MCF 10A (cell line): Measurements from ENCODE around the gene KLK11. TPM values are rescaled to one million over a fixed set of nuclear protein-coding genes. Genes with fewer than 3 reads are reported as not detected.

Experiments used
- BruUV-seq: library from RNA; stranded (reverse); fragments of 400-500 nt; replicated peaks from 2 replicates; lab custom pipeline; 2021; lab: Mats Ljungman, UMichigan
- CTCF ChIA-PET: fragments of 300-600 bp; sonication (Branson Sonifier 250); formaldehyde crosslinking; extraction: SDS; loops from one replicate; lab custom pipeline; 2021; ENCODE audit warnings: antibody characterized with exemption, inconsistent platforms; lab: Yijun Ruan, JAX
- POLR2A ChIA-PET: fragments of 300-600, 350-650 bp; sonication (Branson Sonifier 250); formaldehyde crosslinking; extraction: SDS; loops from one replicate; lab custom pipeline; 2020; ENCODE audit warnings: antibody characterized with exemption, inconsistent platforms; lab: Yijun Ruan, JAX
- DNase-seq: peaks from one replicate; pipeline ENCODE4 v3.0.0-alpha.2; 2018; ENCODE audit not compliant: unreplicated experiment
- H3K27ac Mint-ChIP-seq: one replicate; pipeline ENCODE4 v1.8.0; 2022; ENCODE audit warnings: mild to moderate bottlenecking, low read depth, mixed read lengths; ENCODE audit not compliant: unreplicated experiment
- H3K27me3 Mint-ChIP-seq: one replicate; pipeline ENCODE4 v1.8.0; 2022; ENCODE audit warnings: mixed read lengths; ENCODE audit not compliant: insufficient read depth, unreplicated experiment
- H3K36me3 Mint-ChIP-seq: one replicate; pipeline ENCODE4 v1.8.0; 2022; ENCODE audit warnings: mild to moderate bottlenecking, moderate library complexity, mixed read lengths; ENCODE audit not compliant: insufficient read depth, unreplicated experiment
- H3K4me1 Mint-ChIP-seq: one replicate; pipeline ENCODE4 v1.8.0; 2022; ENCODE audit warnings: mixed read lengths; ENCODE audit not compliant: insufficient read depth, unreplicated experiment
- H3K4me3 Mint-ChIP-seq: one replicate; pipeline ENCODE4 v1.8.0; 2022; ENCODE audit warnings: mild to moderate bottlenecking, moderate library complexity, mixed read lengths; ENCODE audit not compliant: unreplicated experiment
- H3K9me3 Mint-ChIP-seq: one replicate; pipeline ENCODE4 v1.8.0; 2022; ENCODE audit warnings: mixed read lengths; ENCODE audit not compliant: unreplicated experiment
- CTCF ChIP-seq: fragments of 200-600 bp; IDR thresholded peaks from one replicate; pipeline ENCODE4 v1.8.0; 2022; ENCODE audit warnings: antibody characterized with exemption, mild to moderate bottlenecking; ENCODE audit not compliant: unreplicated experiment
- intact Hi-C: fragments of 100-400 bp; cut with micrococcal nuclease; formaldehyde crosslinking; loops from 2 replicates; pipeline ENCODE4 v1.14.1; 2022
- total RNA-seq: library from RNA; stranded (reverse); gene quantifications from 2 replicates; pipeline ENCODE4 v1.2.3, GENCODE V29; 2022

KLK11 gene
- total RNA-seq, 1 experiment from 2014 or later = not detected

- Mint-ChIP-seq H3K27me3 (peaks cover 18% of the 10 kb centered on the region), H3K4me3 (no peak overlapping the region), H3K4me1 (peaks cover 6% of the 10 kb centered on the region), H3K27ac (no peak overlapping the region), H3K36me3 (no peaks in the 10 kb centered on the region), H3K9me3 (no peaks in the 10 kb centered on the region)
- no peak for TF ChIP-seq CTCF
- intact Hi-C loops = no loop called here
- ChIA-PET CTCF (interaction anchor here (1.0 kb wide), 1 partner anchor 40 kb away, joined by 3 read pairs; no protein-coding TSS in a partner anchor), POLR2A (no interaction called here)
- no TSS peak for BruUV-seq
- DNase-seq = no peak
These were observed 44.7 kb downstream of the KLK11 start for GRCh38 chr19:50981587-50982146.

- CTCF ChIA-PET = interaction anchor here (0.6 to 1.2 kb wide), 2 partner anchors 8 to 11 kb away, joined by 4 to 7 read pairs; no protein-coding TSS in a partner anchor
- Mint-ChIP-seq H3K36me3 (no peaks in the 10 kb centered on the region), H3K4me3 (no peak overlapping the region), H3K27ac (no peak overlapping the region), H3K9me3 (no peaks in the 10 kb centered on the region), H3K4me1 (peaks cover 6% of the 10 kb centered on the region), H3K27me3 (peaks cover 18% of the 10 kb centered on the region)
- BruUV-seq = no TSS peak
- DNase-seq = no peak
- TF ChIP-seq CTCF = no peak
- intact Hi-C loops = no loop called here
- POLR2A ChIA-PET = interaction anchor here (0.9 kb wide), 1 partner anchor 21 kb away, joined by 4 read pairs; the partner anchor contains the start of gene KLK8
These were observed 46.2 kb downstream of the KLK11 start for GRCh38 chr19:50980208-50980607.

GRCh38 chr19:50979758-50980157 is 46.7 kb downstream of the KLK11 start:
- no TSS peak for BruUV-seq
- Mint-ChIP-seq H3K4me1 (peaks cover 6% of the 10 kb centered on the region), H3K9me3 (no peaks in the 10 kb centered on the region), H3K27ac (no peak overlapping the region), H3K4me3 (no peak overlapping the region), H3K36me3 (no peaks in the 10 kb centered on the region), H3K27me3 (peaks cover 18% of the 10 kb centered on the region)
- POLR2A ChIA-PET = interaction anchor here (0.9 kb wide), 1 partner anchor 21 kb away, joined by 4 read pairs; the partner anchor contains the start of gene KLK8
- intact Hi-C loops = no loop called here
- DNase-seq = no peak
- no peak for TF ChIP-seq CTCF
- CTCF ChIA-PET = interaction anchor here (1.2 kb wide), 1 partner anchor 8 kb away, joined by 7 read pairs; no protein-coding TSS in a partner anchor

- no peaks in the 10 kb centered on the region for H3K9me3 Mint-ChIP-seq
- no peak overlapping the region for H3K27ac Mint-ChIP-seq
- DNase-seq = peak; percentile 16
- peaks cover 18% of the 10 kb centered on the region for H3K27me3 Mint-ChIP-seq
- H3K4me1 Mint-ChIP-seq = peaks cover 6% of the 10 kb centered on the region
- H3K4me3 Mint-ChIP-seq = no peak overlapping the region
- CTCF ChIA-PET = interaction anchor here (1.2 kb wide), 1 partner anchor 9 kb away, joined by 7 read pairs; no protein-coding TSS in a partner anchor
- no peaks in the 10 kb centered on the region for H3K36me3 Mint-ChIP-seq
- POLR2A ChIA-PET = no interaction called here
- no TSS peak for BruUV-seq
- no peak for TF ChIP-seq CTCF
- intact Hi-C loops = no loop called here
These were observed 47.5 kb downstream of the KLK11 start for GRCh38 chr19:50978772-50979390.
